EL (cell line): ENCODE measurements around the gene KCNIP1.

Experiments used
- DNase-seq: peaks from one replicate; pipeline ENCODE4 v3.0.0-alpha.2; 2016

KCNIP1 gene

DNA sequence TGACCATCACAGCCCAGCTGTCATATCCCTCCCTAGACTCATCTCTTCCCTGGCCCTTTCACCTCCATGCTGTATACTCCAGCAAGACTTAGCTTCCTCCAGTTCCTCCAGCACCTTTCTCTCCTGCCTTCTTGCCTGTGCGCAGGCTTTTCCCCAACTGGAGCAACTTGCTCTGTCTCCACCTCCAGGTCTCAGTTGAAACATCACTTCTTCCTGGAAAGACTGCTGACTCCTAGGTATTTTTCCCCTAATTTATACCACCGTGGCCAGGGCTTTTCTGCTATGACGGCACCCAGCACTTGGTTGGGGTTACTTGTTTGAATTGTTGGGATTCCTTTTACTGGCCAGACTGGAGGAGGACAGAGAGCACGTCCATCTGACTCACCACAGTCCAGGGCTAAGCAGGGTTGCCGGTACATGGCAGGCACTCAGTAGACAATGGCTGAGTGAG, 67.5 kb downstream of the KCNIP1 start:
- DNase-seq: peak; percentile 85

DNA sequence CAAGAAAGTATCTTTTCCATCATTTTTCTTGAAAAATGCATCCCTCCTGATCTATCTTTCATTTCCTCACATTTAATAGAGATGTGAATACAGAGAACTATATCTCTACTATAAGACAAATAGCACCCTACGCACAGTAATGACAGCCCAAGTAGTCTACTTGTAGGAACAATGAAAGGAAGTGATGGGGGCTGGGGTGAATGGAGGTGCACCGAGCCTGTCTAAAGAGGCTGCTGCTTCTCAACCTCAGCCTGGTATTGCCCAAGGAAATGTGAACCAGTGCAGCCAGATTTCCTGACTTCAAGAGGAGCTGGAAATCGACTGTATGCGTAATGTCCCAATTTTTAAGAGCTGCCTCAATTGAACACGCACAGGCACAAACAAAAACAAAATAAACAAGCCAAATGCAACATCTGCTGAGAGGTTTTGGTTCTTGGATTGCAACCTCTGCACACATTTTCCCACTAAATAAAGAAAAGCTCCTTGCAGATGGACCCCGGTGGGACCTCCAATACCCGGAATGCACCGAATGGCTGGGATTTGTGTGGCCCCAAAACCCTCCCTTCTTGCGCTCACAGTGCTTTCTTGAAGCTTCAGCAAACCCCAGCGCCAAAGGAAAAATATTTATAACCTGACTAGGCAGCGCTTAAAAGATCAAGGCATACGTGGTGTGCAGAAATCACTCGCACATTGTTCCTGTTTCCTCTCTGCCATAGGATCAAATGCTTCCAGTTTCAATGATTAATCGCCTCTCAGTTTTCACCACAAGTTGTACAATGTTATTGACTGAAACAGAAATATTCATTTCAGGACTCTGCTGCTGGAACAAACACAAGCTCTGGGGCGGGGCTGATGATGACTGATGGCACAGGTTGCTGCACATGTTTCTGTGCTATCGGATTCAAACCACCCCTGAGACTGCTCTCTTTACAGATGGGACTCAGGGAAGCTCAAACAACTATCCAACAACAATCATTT, 68.3 kb downstream of the KCNIP1 start:
- no peak for DNase-seq

DNA sequence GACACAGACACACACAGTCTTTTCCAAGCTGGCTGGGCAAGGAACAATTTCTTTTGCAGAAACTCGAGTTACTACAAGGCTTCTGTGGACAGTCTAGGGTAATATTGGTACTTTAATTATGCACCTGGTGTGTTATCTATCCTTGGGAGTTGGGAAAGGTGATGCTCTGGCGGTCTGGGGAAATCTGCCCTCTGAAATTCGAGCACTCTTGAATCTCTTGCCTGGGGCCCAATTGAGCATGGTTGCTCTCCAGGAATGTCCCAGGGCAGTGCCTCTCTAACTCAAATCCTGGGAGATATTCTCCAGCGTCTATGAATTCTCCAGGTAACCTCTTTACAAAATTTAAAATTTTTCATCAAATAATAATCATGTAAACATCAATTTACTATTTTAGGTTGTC, 69.3 kb downstream of the KCNIP1 start:
- DNase-seq: no peak

DNA sequence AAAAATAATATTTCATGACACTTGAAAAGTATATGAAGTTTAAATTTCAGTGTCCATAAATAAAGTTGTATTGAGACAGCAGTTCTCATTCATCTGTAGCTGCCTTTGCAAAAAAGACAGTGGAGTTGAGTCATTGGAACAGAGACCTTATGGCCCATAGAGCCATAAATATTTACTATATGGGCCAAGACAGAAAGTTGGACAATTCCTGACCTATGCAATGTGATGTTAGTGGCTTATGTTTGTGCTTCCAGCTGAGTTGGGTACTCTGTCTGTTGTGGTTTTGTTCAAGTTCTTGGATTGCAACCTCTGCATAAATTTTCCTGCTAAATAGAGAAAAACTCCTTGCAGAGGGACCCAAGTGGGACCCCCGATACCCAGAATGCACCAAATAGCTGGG, 69.8 kb downstream of the KCNIP1 start:
- DNase-seq: no peak

DNA sequence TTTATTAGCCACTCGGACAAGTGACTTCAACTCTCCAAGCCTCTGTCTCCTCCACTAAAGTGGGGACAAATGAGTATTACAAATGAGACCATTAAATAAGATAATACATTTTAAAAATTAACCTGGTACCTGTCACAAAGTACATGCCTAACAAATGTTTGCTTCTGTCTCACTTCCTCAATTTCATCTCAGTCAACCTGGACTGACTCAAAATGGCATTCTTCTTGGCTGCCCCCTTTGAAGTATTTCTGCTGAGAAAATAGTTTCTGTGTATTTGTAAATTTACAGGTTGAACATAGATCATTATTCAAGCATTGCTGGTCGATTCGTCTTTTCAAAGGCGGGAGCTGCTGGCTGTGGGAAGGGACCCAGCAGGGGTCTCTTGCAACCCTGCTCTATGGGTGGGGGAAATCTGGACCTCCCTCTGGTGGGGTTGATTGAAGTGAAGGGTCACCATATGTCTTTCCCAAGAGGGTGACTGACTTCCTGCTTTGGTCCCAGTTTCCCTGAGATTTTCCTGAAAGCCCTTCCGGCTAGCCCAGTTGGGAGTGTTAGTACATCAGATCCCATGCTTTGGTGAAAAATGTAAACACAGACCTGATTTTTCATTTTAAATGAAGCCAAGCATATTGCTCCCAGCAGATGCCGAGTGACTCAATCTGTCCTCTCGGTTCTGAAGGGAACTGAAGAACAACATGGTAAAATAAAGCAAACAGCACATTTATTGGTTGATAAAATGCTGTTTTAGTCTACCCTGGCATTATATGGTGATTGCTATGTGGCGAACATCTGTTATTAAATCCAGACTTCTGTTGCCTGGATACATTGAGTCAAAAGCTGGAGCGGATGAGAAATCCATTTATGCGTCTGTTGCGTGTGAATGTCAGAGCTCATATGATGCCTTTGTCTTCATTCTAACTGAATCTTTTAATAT, 73.0 kb downstream of the KCNIP1 start:
- DNase-seq: no peak

DNA sequence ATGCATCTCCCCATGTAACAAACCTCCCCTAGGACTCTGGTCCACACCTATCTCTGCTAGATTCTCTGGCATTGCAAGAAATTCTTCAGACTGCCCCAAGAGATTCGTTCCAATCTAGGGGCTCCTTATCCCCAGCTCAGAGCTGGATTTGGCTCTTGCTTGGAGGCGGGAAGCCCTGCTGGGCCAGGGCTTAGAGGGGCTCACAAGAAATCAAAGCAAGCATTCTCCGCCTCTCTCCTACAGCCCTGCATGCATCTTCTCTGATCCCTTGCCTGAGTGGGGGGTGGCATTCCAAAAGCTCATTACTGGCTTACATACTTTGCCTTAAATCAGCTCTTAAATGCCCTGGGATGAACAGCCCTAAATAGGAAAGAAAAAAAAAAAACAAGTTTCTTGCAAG, 75.8 kb downstream of the KCNIP1 start:
- no peak for DNase-seq

DNA sequence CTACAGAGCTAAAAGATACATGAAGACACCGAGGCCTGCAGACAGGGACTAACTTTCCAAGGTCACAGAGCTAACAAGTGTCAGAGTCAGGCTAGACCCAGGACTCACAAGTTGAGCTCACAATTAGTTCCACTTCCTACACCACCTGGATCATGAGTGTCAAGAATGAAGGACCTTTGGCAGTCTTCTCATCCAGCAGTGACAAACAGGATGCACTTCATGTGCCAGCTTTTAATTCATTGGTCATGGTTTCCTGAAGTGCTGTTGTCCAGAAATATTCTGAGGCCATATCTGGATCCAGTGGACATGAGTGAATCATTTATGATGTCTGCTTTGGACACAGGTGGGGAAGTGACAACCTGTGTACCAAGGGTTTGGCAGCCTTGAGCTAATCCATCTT, 77.4 kb downstream of the KCNIP1 start:
- DNase-seq: no peak

DNA sequence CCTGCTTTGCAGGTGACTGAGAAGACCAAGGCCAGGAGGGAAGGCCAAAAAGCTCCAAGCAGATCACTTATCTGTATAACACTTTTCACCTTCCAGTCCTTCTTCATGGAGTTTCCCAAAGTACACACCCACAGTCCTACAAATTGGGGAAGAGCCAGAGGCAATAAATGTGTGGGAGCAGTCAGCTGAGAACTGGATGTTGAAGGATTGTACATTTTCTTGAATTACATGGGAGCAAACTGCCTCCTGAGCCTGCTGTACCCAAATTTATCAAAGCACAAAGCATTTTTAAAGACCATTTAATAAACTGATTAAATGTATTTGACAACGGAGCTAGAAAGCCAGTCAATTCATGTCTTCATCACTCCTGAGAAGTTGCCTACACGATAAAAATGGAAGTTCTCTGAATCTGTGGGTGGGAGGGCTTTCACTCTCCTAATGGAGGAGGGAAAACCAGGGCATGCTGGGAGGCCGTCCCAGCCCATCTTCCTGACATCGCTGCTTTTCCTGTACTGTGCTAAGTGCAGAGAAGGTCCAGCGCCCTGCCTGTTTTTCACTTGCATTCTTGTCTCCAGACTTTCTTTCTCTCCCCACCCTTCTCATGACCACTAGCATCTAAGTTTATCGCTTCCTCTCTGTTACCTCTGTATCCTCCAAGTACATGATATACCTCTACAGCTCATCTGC, 79.0 kb downstream of the KCNIP1 start:
- DNase-seq: no peak

DNA sequence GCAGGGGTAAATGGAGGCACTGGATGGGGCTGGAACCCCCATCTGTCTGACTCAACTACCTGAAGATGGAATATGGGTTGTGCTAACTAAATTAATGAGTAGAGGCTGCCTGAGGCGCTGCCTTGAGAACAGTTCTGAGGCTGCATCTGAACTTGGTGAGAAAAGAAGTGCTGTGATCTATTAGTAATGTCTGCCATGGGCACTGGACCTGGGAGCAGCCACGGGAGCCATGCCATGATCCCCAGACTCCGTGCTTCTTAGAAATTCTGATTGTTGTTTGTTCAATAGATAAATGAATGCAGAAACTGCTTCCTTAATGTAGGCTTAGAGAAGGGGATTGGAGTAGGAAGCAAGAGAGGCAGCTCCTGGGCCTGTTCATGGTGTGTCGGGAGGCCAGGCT, 80.2 kb downstream of the KCNIP1 start:
- no peak for DNase-seq

DNA sequence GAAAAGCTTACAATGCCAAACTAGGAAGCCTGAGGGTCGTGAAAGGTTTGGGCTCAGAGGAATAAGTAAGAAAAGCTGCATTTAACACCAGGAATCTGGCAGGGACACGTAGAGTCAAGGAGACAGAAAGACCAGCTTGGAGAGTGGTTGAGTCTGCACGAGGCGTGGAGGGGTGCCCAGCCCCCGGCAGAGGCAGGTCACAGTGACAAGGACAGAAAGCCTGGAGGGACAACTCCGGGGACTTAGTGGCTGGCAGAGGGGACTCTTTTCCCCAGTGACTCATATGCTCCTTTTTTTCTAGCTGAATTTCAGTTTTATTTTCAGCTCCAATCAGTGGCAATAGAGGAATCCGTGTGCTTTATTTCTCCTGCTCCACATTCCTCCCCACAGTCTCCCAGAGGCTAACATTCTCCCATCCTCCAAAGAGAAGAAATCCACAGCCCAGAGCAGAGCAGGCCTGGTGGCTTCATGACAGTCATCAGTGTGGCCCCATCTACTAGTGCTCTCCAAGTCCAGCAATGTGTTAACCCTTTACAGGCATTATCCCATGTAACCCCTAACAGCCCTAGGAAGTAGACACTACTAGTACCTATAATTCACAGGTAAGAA, 80.7 kb downstream of the KCNIP1 start:
- DNase-seq: no peak

DNA sequence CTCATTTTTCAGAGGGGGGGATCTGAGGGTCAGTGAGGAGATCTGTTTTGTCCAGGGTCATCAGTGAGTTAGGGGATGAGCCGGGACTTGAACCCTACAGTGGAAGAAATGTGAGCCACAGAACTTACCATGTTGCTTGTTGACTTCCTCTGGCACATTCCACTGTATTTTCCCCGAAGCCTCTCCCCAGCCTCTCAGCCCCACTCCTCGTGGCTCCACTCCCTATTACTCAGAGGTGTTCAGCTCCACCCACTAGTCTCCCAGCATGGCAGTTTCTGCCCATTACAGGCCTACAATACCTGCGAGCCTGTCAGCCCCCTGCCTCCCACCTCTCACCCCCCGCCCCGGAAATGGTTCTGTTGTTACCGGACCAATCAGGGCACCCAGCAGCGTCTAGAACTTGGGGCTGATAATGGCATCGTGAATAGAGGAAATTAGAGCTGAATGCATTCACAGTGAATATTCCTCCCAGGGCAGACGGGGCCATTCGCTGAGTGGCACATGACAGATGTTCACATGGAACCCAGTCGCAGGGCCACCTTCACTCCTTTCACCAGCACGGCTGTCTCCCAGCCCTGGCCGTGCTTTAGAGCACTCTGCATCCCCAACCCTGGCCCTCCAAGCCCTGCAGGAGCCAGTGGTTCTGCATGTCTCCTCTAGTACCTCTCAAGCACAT, 81.6 kb downstream of the KCNIP1 start:
- DNase-seq: no peak

DNA sequence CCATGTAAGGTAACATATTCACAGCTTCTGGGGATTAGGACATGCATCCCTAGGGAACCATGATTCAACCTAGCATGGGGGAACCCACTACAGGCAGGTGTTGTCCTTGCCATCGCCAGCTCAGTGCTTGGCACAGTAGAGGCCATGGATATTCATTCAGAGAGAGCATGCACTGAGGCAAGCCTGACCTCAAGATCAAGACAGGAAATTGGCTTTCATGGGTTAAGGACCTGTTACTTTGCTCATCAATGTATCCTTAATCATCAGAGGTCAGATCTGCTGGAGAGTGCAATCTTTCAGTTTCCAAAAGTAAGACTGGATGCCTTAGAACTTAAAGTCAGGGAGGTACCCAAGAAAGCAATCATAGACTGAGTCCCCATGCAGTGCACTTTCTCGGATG, 84.0 kb downstream of the KCNIP1 start:
- no peak for DNase-seq

DNA sequence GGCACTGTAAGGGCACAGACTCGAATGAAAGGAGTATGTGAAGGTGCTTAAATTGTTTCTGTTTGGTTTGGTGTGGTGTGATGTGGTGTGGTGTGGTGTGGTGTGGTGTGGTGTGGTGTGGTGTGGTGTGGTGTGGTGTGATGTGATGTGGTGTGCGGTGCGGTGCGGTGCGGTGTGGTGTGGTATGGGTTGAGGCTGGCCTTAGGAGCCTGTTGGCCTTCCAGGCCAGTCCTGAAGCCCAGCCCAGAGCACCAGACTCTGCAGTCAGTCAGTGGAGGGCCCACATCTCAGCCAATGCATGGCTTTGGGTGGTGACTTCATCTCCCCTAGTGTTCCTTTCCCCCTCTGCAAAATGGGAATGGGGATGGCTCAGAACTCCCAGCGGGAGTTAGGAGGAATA, 85.8 kb downstream of the KCNIP1 start:
- DNase-seq: no peak

DNA sequence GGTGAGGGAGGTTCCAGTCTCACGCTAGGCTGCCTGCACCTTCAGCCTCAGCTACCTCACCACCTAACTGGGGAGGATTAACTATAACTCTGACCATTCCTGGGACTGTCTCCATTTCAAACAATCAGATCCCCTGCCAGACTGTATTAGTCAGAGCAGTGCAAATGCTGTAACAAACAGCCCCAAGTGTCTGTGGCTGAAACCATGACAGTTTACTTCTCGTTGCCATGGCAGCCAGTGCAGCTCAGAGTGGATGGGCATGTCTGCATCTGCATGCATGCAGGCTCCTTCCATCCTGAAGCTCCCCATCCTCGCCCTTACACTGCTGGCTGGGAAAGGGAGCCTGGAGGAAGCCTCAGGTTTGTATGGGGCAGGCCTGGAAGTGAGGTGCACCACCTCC, 86.7 kb downstream of the KCNIP1 start:
- DNase-seq: no peak

DNA sequence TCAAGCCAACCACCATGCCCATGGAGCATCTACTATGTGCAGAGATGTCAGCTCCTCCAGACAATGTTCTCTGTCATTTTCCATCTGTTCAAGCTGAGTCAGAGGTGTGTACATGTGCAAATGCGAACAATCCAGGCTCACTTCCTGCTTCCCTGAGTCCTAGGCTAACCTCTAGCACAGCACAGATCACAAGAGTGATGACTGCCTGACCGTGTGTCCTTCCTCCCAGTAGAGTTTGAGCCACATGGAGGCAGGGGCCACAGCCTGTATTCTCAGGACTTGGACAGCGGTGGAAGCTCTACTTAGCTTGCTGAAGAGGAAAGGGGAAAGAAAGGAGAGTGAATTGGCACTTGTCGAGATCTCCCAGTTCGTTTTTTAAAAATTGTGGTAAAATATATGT, 87.2 kb downstream of the KCNIP1 start:
- DNase-seq: no peak

DNA sequence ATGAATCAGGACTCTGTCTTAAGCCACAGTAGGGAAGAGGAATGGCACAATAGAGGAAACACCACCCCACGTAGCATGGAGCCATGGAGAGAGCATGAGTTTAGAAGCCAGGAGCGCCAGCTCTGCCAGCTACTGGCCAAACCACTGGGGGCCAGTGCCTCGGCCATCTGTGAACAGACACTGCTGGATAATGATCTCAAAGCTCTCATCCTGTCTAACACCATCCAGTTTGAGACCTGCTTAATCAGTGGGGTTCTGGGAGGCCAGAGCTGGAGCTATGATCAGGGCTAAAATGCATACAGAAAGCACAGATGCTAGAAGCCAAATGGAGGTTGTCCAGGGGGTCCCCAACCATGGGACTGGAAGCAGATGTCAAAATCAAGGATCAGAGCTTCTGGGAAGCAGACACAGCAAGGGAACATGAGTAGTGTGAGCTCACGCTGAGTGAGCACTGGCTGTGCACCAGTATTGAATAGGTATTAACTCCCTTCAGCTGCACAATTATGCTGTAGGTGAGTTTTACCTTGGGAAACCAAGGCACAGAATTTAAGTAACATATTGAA, 92.7 kb downstream of the KCNIP1 start:
- DNase-seq: no peak

DNA sequence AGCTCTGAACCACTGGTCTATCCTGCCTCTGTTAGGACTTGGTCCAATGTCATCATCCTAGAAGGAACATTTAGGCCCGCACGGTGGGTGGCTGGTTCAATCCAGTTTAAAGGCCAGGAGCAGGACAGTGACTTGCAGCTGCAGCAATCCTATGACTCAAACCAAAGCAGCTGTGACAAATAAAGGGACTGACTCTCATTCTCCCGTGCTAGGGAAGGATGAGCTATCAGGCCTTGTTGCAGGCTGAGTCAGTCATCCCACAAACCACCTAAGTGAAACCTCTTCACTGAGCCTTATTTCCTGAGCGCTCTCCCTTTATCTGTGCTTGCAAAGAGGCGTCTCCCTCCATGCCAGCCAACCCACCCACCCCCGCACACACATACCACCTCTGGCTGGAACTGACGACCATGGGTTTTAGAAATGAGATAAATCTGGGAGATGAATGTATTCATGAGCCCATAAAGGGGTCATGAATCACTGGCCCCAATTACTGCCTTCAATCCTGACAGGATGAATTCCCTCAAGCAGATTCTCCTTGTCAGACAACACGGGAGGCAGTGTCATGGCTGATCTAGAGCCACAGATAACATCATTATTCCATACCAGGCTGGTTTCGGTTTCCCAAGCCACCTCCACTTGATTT, 93.4 kb downstream of the KCNIP1 start:
- DNase-seq: peak; percentile 90

DNA sequence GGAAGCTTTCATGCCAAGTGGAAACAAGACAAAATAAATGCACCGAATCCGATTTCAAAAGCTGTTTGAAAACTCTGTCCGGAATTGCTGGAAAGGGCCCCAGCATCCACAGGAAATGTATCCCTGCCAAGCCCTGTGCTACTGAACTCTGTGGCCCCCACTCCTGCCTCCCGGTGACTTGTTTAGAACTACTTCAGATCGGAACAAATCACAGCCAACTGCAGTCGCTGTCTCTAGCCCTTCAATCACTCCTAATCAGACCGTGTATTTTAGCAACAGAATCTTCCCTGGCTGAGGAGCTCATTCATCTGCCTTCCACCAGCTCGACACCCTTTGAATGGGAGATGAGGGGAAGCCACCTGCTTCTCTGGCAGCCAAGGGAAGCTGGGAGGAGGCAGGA, 94.1 kb downstream of the KCNIP1 start:
- peak; percentile 43 for DNase-seq

DNA sequence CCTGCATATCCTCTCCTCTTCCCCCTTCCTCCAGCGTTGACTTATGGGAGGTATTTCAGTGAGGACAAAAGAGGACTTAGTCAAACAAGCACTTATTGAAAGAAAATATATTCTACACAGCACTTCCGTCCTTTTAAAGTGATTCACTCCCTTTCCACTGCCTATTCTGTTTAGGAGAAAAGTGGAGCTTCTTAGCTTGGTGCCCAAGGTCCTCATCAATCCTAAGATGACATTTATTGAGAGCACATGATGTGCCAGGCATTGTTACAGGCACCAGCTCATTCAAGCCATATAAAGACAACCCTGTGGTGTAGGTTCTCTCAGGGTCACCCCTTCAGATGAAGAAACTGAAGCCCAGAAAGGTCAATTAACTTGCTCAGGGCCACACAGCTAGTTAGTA, 95.9 kb downstream of the KCNIP1 start:
- no peak for DNase-seq

DNA sequence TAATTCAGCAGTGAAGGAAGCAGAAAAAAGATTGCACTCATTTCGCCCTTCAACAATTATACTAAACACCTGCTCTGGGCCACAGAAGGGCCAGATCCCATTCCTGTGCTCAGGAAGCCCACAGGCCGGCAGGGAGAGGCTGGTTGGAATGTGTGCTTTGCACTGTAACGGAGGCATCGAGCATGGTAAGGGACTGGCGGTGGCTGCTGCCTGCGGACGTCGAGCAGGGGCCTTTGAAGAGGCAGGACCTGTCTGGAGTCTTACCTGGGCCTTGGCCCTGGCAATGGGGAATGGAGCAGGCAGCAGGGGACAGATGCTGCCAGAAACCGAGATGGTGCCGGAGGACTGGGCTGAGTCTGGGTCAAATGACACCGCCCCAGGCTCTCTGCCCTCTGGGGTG, 97.8 kb downstream of the KCNIP1 start:
- DNase-seq: no peak

DNA sequence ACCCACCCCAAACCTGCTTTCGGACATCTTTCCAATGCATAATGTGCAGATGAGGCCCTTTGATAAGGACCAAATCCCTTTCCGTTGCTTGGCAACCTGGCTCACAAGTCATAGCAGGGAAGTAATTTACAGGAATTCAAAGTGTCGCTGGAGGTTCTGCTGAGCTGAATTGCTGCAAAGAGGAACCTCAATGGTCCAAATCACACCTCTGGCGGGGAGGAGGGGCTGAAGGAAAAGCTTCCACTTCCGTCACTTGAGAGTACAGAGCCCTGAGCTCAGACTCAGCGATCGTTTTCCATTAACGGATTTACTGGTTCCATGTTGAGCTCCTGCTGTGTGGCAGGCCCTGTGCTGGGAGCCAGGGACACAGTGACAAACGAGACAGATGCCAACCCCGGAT, 99.3 kb downstream of the KCNIP1 start:
- DNase-seq: no peak
